Pulmonary artery endothelial cell (primary cell): ENCODE data around the gene IDH3G. TPM values are rescaled to one million over a fixed set of nuclear protein-coding genes. Genes with fewer than 3 reads are reported as not detected.
"Not testable (repeated sequence)": the region's sequence is repeated elsewhere in the genome, so short reads cannot be mapped to it uniquely, and the experiment has no call there.

ENCODE experiments used
- DNase-seq: peaks from one replicate; pipeline ENCODE4 v3.0.0-alpha.2; 2011; ENCODE audit warnings: low read depth, low spot score
- total RNA-seq: library from RNA; depleted of rRNA; stranded (reverse); fragments of >200 nt; gene quantifications from 2 replicates; pipeline ENCODE4 v1.2.3, GENCODE V29; 2014

The IDH3G gene
- total RNA-seq, 1 donor from 2014 or later, result 58.8 TPM

- no peak for DNase-seq
These were observed 30.8 kb downstream of the IDH3G start for GRCh38 chrX:153763298-153763932.

GRCh38 chrX:153762626-153763173 is 31.5 kb downstream of the IDH3G start:
- DNase-seq, result no peak

- DNase-seq, result no peak
These were observed 32.3 kb downstream of the IDH3G start for GRCh38 chrX:153761863-153762262.

GRCh38 chrX:153755136-153755535 is 39.0 kb downstream of the IDH3G start:
- DNase-seq, result no peak

- DNase-seq, result no peak
These were observed 43.9 kb downstream of the IDH3G start for GRCh38 chrX:153750127-153750774.

GRCh38 chrX:153749017-153749416 is 45.2 kb downstream of the IDH3G start:
- DNase-seq, result not testable (repeated sequence)

GRCh38 chrX:153746991-153747390 is 47.2 kb downstream of the IDH3G start:
- DNase-seq, result not testable (repeated sequence)

GRCh38 chrX:153746359-153746758 is 47.8 kb downstream of the IDH3G start:
- DNase-seq, result no peak

- DNase-seq, result not testable (repeated sequence)
These were observed 49.1 kb downstream of the IDH3G start for GRCh38 chrX:153745067-153745433.

- no peak for DNase-seq
These were observed 49.7 kb downstream of the IDH3G start for GRCh38 chrX:153744210-153745066.

GRCh38 chrX:153743468-153744209 is 50.5 kb downstream of the IDH3G start:
- not testable (repeated sequence) for DNase-seq

- not testable (repeated sequence) for DNase-seq
These were observed 51.2 kb downstream of the IDH3G start for GRCh38 chrX:153742796-153743467.

GRCh38 chrX:153742111-153742510 is 52.1 kb downstream of the IDH3G start:
- DNase-seq, result not testable (repeated sequence)

GRCh38 chrX:153741446-153741845 is 52.7 kb downstream of the IDH3G start:
- DNase-seq, result no peak

GRCh38 chrX:153740631-153741222 is 53.4 kb downstream of the IDH3G start:
- DNase-seq, result no peak

GRCh38 chrX:153739754-153740486 is 54.3 kb downstream of the IDH3G start:
- no peak for DNase-seq

GRCh38 chrX:153738056-153738605 is 56.0 kb downstream of the IDH3G start:
- DNase-seq, result no peak

GRCh38 chrX:153736871-153737441 is 57.2 kb downstream of the IDH3G start:
- no peak for DNase-seq
